Measurements from ENCODE around the gene TOX3.

Gene TOX3

GRCh38 chr16:52563767-52564611, 17.0 kb upstream of the TOX3 start:
- no peak for DNase-seq

GRCh38 chr16:52562770-52563169, 15.8 kb upstream of the TOX3 start:
- no peak for DNase-seq

DNA sequence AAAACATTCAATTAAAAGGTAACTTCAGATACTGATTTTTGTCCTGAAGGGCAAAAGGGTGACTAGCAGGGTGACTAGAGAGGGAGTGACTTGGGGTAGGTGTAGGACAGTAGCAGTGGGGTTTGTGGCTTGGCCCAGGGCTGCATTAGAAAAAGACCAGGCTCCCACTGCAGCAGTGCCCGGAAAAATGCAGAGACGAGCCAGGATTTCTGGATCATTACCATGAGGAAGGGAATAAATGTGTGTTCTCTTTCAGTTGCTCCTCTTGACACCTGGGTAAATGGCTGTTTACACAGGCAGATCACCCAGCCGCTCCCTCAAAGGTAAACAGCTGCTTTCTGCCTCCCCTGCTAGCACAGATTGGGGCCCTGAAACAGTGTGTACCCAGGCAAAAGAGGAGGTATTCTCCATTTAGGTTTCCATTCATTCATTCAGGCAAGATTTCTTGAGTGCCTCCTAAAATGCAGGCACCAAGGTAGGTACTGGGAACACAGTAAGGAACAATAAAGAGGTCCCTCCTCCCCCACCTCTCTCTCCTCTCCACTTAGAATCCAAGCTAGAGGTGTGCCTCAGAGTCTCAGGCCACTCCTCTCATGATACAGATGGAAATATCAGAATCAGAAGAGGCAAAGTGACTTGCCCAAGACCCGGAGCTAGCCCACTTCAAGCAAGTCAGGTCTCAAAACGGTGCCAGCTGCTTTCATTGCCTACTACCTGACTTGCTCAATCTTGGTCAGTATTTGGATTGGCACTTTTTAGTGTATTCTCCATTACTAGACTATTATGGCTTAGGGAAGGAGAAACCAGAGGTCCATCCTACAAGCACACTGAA, 15.2 kb upstream of the TOX3 start:
- no peak for DNase-seq

- no peak for DNase-seq
These were observed 11.5 kb upstream of the TOX3 start for GRCh38 chr16:52558448-52558847.

GRCh38 chr16:52557236-52557635, 10.3 kb upstream of the TOX3 start:
- DNase-seq = no peak

GRCh38 chr16:52556083-52556482, 9.1 kb upstream of the TOX3 start:
- DNase-seq = no peak

DNA sequence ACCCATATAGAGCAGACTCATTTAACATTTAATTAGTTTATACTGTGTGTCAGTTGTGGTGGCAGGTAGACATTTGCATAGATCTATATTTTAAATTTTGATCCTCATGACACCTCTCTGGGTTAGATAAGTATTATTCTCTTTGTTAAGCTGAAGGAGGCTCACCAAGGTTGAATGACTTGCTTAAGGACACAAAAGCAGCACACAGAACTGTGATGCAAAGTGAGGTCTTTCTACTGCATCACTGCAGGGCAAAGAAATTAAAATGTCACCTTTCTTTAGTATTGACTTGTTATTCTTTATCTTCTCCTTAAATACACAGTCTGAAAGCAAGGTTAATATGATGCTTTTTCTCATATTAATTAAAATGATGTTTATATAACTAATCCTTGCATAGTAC, 8.6 kb upstream of the TOX3 start:
- no peak for DNase-seq

DNA sequence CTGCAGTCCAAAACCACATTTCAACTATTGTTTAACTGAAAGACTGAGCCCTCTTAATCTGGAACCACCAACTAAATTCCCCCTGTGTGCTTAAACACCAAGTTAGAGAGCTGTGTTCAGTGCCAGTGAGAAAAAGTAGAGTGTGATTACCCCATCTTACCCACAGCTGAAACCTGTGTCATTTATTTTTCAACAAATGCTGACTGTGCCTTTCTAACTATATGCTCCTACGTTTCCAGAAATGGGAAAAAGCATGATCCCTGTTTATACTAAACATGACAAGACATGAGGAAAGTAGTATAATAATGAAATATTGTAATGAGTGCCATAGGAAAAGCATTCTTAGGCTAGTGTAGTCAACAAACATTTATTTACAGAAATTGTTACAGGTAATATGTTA, 7.4 kb upstream of the TOX3 start:
- DNase-seq = no peak

- no peak for DNase-seq
These were observed 6.4 kb upstream of the TOX3 start for GRCh38 chr16:52553322-52553721.

- no peak for DNase-seq
These were observed 5.7 kb upstream of the TOX3 start for GRCh38 chr16:52552643-52553042.

DNA sequence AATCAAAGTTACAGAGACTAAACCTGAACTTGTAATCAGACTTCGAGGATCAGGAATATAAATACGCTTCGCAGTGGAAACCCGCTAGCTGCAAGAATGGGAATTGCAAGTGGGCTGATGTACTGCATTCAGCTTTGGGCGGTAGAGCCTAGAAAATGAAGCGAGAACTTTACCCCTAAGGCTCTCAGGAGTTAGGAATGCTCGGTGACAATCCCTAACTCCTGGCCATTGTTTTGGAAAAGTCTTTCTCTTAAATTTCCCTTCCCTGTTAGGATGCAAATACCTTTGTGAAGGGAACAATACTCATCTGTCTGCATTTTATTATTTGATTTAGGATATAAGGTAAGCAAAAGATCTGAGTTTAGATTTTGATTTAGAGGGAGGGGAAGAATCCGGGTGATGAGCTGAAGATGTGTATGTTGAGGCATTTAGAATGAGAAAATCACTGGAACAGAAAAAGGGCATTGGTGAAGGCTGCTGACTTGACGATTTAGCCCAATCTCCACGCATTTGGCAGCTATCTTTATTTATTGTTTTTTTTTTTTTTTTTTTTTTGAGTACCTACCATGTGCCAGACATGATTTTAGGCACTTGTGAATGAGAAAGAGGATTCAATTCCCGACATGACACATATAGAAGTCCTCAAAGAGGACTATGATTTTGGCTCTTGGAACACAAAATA, 2.2 kb upstream of the TOX3 start:
- DNase-seq = no peak

DNA sequence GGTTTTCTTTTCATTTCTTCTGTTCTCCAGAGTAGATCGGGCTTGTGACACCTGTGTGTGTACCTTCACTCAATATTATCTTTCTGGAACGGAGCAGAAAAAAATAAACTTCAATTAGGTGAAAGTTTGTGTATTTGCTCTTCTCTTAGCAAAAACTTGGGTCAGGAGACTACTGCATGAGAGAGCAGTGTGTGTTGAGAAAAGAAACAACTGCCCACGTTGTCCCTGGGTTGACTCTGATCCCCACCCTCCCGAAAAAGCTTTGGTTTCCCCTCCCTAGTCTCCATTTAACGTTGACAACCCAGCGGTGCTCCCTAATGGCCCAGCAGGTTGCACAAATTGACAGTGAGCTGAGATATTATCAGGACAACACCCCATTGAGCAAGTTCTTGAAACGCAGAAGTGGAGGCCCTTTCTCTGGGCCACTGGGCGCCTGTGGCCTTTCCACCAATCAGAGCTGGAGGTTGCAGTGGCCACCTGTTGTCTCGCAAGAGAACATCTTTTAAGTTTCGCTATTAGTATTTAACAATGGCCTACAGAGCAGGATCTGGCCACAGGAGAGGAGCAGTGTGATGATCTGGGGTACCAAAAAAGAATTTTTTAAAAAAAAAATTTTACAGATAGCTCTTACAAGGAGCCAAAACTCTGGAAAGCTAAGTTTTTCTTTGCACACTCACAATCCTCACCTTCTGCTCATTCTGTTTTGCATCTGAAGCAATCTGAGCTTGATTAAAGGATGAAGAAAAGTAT, 1.5 kb upstream of the TOX3 start:
- no peak for DNase-seq

- no peak for DNase-seq
These were observed 882 bp upstream of the TOX3 start for GRCh38 chr16:52547834-52548215.

DNA sequence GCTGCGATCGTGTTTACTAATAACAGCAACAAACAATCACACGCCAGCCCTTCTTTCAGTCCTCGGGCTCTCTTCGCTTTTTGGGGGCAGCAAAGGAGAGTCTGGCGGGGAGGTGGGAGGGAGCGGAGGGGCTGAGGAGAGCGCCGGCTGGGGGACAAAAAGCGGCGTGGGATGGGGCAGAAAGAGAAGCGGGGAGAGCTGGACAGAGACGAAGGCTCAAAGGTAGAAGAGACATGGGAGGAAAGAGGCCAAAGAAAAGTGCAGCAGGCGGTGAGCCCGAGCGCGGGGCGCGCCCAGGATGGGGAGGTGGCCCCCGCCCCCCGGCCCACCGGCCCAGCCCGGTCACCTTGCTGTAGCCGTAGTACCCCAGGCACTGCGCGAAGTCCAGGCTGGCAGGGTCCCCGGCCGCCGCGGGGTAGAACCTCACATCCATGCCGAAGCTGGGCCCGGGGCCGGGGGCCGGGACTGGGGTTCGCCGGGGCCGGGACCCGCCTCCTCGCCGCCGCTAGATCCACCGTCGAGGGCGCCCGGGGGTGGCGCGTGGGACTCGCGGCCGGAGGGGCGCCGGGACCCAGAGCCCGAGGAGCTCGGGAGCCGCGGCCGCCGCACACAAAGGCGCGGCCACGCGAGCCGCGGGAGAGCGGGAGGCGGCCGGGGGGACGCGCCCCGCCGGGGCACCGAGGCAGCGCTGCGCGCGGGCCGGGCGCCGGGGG, 496 bp downstream of the TOX3 start:
- DNase-seq = no peak

DNA sequence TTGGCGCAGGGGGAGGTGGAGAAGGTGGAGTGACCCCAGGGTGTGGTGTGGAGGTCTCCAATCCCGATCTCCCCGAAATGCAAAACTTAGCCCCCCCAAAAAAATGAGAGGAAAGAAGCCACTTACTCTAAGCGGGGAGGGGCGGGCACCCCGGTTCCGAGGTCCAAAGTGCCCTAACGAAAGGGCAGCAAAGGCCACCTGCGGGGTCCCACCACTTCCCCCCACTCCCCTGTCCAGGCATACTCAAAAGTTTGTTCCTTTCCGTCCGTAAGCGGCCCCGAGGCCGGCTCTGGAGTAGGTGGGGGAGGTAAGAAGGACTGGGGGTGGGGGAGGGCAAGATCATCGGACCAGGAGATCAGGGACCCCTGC, 1.1 kb downstream of the TOX3 start:
- no peak for DNase-seq

DNA sequence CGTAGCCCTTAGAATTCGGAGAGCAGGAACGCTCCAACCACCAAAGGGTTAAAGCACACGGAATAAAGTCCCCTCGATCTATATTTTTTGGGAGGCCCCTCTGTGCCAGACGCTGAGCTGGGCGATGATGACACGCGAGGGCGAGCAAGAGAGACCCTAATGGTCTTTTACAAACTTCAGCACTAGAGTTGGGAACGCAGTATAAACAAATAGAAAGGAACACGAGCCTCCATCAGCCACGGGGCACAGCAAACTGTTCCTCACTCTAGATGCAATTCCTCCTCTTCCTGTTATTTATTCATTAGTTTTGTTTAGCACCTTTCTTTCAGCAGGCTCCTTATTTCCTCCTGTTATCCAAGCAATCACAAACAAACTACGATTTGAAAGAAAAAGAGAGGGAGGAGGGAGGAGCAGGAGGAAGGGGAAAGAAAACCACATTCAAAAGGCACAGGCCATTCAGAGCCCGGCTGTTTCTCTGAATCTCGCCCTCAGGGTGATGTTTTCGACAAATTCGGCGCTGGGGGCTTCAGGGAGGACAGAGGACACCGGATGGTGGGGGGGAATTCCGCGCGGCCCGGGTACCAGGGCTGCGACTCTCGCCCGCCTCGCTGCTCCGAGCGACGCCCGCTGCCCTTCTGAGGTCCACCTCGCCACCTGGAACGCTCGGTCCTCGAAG, 1.6 kb downstream of the TOX3 start:
- DNase-seq = no peak

DNA sequence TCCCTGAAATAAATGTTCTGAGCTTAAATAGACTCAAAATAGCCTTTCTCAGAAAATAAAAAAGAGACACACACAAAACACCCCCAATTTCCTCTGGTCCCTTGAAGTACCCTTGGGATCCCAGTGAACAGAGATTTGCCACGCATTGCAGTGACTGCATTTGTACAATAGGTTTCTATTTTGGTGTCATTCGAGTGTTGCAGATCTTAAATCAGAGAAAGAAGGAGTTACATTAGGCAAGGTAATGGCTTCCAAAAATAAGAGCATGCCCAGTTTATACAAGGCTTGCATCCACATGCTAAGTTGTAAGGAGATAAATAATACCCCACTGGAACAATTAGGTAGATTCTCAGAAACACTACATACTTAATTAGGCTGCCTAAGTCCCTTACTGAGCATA, 2.2 kb downstream of the TOX3 start:
- DNase-seq = no peak

- no peak for DNase-seq
These were observed 3.3 kb downstream of the TOX3 start for GRCh38 chr16:52543654-52544053.

GRCh38 chr16:52540910-52541309, 6.0 kb downstream of the TOX3 start:
- no peak for DNase-seq

- no peak for DNase-seq
These were observed 7.8 kb downstream of the TOX3 start for GRCh38 chr16:52539191-52539590.

DNA sequence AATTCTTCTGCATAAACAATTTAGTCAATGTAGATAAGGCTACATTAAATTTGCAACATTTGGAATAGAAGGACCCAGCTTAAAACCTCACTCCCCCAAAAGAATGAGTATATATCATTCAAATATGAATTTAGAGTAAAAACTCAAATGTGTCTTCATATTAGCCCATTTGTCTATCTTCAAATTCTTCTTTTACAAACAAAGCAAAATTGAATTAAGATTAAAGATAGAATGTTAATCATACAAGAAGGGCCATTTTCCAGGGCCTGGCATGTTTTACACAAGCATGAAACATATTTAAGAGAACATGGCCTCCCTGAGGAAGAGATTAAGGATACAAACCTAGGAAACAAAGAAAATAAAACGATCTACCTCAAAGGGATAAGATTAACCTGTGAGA, 8.4 kb downstream of the TOX3 start:
- DNase-seq = no peak

- DNase-seq = no peak
These were observed 9.4 kb downstream of the TOX3 start for GRCh38 chr16:52537516-52537915.
